ENCODE measurements around the gene GMPR2.

The GMPR2 gene

DNA sequence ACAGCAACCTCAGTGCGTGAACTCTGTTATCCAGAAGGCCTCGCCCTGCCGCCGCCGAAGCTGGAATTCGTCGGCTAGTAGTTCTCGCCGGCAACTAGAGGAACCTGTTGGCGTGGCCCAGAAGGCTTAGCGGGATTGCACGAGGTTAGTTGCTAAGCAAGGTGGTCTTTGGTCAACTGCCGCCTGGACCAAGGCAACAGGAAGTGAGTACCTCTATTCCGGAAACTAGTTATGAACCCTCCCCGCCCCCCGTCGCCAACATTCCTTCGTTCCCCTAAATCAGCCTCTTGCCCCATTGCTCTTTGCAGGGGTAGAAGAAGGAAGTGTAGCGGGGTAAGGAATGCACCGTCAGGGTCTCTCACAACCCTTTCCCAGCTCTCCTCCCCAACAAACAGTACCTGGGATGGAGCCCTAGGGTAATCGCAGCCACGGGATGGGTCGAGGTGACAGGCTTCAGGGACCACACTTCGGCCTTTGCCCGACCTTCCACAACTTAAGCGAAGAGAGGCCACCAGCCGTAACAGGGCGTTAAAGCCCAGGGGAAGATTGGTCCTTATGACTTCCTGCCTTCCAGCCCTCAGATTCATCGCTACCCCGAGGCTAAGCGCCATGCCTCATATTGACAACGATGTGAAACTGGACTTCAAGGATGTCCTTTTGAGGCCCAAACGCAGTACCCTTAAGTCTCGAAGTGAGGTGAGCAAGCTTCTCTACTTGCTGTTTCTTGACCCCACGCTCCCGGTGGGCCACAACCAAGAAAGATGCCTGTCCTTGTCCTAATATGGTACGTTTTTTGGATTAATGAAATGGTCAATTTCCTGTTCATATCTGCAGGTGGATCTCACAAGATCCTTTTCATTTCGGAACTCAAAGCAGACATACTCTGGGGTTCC, at the start of gene GMPR2:
Gene GMPR2 (plus strand): TSS at position 285 of the 893 bp plus-strand sequence. CDS start 325 bp downstream, at position 610.
- DNase-seq (ENCODE audit: low spot score) = peak; percentile 54

GRCh38 chr14:24183014-24183481, 49.7 kb upstream of the GMPR2 start:
- no peak for DNase-seq (ENCODE audit: low spot score)

DNA sequence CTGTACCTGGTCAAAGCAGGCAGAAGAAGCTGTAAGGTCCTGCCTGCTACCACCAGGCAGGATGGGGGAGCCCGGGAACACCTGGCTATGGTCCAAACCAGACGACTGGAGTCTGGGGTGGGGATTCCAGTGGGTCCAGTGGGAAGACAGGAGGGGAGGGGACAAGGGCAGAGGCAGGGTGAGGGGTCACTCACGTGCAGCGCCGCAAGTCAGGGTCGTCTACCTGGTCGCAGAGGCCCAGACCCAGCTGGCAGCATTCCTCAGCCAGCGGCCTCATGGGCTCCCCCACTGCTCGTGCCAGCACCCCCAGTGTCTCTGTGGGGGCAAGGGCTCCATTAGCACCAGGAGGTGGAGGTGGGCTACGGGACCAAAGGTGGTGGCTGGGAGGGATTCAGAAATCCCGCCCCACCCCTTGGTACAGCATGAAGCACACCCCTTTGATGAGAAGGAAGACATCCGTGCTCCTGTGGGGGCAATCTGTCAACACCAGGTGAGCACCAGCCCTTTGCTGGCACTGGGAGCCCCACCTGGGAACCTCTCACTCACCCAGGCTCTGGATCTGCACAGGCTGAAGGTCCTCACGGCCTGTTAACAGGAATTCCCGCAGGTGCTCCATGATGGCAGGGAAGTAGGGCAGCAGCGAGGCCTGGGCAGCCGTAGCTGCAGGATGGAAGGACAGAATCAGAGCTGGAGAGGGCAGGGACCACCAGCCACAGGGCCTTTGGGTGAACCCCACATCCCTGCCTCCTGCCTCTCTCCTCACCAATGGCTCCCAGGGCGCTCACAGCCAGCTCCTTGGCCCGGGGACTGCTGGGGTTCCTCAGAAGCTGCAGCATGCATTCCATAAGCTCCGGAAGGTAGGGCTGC, 48.4 kb upstream of the GMPR2 start:
- DNase-seq (ENCODE audit: low spot score) = no peak

- DNase-seq (ENCODE audit: low spot score) = no peak
Measured at GRCh38 chr14:24185026-24185425, 47.7 kb upstream of the GMPR2 start.

DNA sequence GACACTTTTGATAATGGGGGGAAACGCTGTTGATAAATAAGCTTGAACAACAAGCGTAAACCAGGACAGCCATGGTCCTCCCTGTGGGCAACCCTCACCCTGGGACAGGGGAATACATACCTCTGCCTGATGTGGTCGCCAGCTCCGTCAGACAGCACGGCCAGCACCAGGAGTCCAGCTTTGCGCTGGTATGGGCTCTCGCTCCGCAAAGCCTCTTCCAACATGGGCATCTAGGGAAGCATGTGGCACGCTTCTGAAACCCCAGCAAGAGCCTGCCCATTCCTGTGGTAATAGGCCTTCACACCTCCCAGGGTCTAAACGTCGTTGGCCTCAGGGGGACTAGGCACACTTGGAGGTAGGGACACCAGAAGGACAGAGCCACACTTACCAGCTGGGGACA, 47.0 kb upstream of the GMPR2 start:
- DNase-seq (ENCODE audit: low spot score) = no peak

DNA sequence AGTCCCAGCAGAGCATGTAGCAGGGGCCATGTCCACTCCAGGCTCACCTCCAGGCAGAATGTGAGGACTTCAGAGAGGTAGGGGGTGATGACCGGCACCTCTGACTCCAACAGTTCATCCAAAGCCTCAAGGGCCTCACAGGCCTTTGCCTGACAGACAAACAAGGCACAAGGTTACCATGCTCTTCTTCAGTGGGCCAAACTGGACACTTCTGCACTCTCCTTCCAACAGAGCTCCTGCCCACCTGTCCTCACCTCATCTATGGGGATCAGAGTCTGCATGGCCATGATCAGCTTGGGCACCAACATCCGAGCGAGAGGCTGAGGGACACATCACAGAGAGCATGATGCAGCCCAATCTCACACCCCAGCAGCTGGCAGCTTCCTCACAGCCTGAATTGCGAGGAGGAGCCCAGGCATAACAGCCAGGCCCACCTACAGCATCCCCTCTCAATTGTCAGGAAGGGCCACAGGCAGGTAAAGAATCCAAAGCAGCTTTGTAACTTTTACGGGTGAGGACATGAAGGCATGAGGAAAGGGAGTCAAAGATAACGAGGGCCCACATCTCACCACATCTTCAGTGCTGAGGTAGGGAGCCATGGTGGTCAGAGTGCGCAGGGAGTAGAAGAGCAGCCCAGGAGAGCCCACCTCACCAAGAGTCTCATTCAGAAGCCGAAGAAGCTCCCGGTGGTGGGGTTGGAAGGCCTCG, 45.7 kb upstream of the GMPR2 start:
- no peak for DNase-seq (ENCODE audit: low spot score)

DNA sequence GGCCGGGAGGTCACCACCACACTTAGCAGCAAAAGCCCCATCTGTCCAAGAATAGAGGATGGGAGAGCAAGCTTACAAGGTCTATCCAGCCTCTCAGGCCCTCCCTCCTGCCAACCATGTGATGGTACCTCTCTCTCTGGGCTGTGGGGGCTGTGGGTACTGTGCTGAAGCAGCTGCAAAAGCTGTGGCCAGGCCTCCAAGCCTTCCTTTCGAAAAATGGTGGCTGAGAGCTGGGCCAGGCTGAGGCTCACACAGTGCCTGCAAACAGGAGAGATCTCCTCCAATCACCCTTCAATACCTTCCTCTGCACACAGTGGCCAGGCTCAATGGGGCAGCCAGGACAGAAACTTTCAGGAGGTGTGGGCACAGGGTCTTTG, 45.2 kb upstream of the GMPR2 start:
- no peak for DNase-seq (ENCODE audit: low spot score)

DNA sequence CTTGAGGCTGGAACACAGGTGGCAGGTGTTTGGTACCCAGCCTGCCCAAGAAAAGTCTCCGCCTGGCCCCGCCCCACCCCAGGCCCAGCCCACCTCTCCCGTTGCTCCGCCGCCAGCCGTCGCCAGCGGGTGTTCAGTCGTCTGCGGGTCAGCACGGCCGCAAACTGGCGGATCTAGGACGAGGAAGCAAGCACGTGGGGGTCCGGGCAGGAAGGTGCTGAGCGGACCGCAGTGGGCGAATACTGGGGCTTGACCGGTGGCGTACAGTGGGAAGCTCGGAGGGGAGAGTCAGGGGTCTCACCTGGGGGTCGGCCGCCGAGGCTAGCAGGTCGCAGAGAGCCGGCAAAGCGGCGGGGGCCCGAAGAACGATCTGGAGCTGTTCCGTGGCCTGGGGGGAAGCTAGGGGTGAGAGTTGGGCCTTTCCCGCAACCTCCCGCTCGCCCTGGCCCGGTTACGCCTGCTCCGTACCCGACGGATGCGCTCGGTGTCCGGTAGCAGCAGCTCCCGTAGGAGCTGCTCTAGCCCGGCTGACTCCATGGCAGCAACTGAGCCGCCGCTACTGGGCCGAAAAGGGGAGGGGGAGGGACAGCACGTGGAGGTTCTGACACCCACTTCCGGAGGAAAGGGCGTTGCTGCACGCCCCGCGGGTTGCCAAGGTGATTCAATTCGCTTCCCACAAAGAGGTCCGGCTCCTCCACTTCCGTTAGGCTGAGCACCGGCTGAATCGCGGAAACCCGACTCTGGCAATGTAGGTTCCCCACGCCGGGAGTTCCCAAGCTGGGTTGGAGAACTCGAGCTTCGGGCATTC, 44.3 kb upstream of the GMPR2 start, which contains the start of gene IPO4:
Gene IPO4 (minus strand): TSS at position 566 of the 808 bp plus-strand sequence. CDS start 29 bp downstream, at position 537.
- peak; percentile 99 for DNase-seq (ENCODE audit: low spot score)

DNA sequence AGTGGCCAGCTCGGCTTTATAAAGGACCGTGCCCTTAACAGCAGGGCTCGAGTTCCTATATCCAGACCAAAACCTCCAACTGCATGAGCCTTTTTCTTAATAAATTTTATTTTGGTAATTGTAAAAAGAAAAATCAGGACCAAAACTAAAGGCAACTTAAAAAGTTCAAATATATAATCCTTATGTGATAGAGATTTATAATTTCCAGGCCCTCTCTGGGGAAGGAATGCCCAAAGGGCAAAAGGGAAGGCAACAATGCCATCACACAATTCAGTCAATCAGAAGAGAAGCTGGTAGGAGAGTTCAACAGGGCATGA, 43.7 kb upstream of the GMPR2 start:
- no peak for DNase-seq (ENCODE audit: low spot score)

- DNase-seq (ENCODE audit: low spot score) = no peak
Measured at GRCh38 chr14:24189460-24189859, 43.3 kb upstream of the GMPR2 start.

- no peak for DNase-seq (ENCODE audit: low spot score)
Measured at GRCh38 chr14:24190416-24190815, 42.3 kb upstream of the GMPR2 start.

DNA sequence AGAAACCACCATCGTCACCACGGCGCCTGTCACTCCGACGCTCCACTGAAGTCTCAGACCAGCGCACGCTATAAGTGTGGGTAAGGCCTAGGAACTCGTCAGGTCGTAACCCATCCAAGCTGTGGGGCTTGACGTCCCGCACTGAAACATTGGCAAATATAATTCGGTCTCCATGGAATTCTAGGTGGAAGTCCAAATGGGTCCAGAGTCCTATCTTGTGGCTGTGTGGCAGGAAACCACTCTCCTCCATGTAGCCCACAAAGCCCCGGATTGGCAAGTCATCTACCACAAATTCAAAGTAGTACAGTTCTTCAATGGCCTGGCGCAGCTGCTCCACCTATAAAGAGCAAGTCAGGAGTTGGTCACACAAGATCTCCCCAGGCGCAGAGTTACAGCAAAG, 39.8 kb upstream of the GMPR2 start:
- DNase-seq (ENCODE audit: low spot score) = no peak

- no peak for DNase-seq (ENCODE audit: low spot score)
Measured at GRCh38 chr14:24194186-24194872, 38.4 kb upstream of the GMPR2 start.

DNA sequence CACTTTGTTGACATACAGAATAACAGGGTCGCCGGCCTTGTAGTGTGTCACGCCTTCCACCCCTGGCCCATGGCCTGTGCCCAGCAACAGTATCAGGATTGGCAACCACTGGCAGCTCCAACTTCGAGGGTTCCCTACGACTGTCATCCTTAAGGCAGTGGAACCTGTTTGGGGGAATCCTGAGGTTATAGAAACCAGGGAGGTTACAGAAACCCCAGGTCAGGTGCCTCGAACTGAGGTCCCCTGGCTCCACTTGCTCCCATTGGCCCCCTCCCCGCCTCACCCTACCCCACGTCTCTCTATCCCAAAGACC, 37.9 kb upstream of the GMPR2 start:
- no peak for DNase-seq (ENCODE audit: low spot score)

DNA sequence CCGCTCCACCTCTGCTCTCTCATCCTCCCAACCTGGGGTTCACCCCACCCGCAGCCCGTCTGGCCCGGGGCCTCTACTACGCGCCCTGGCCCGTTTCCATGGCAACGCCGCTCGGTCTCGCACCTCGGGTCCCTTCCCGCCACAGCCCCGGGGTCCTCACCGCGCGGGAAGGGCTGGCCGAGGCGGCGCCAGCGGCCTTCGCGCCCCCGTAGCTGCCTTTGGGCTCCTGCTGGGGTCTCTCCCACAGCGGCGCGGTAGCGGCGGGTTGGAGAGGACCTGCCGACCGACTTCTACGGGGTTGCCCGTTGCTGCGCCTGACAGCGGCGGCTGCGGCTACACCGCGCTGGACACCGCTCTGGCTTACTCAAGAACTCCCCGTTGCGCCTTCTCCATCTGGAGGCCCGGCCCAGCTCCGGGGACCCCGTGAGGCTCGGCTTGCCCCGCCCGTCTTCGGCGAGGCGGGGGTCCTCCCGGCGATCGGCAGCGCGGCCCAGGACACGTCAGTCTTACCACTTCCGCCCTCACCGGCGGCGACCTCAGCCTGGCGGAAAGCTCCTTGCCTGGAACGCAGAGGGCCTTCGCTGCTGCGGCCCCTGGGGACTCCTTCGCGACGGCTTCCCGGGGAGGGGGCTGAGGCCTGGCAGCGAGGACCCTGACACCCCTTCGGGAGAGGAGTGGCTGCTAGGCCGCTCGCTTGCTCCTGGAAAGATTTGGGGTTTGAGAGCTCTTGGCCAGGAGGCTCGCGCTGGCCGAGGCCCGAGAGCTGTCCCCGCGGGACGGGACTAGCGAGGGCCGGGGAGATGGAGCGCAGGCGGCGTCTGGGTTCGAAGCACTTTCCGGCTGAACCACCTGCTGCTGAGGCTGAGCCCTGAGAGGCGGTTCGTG, 37.3 kb upstream of the GMPR2 start, which contains the start of gene TM9SF1:
Gene TM9SF1 (minus strand): TSS at position 256 of the 885 bp plus-strand sequence. CDS start 422 bp downstream, outside the sequence.
- peak; percentile 93 for DNase-seq (ENCODE audit: low spot score)

DNA sequence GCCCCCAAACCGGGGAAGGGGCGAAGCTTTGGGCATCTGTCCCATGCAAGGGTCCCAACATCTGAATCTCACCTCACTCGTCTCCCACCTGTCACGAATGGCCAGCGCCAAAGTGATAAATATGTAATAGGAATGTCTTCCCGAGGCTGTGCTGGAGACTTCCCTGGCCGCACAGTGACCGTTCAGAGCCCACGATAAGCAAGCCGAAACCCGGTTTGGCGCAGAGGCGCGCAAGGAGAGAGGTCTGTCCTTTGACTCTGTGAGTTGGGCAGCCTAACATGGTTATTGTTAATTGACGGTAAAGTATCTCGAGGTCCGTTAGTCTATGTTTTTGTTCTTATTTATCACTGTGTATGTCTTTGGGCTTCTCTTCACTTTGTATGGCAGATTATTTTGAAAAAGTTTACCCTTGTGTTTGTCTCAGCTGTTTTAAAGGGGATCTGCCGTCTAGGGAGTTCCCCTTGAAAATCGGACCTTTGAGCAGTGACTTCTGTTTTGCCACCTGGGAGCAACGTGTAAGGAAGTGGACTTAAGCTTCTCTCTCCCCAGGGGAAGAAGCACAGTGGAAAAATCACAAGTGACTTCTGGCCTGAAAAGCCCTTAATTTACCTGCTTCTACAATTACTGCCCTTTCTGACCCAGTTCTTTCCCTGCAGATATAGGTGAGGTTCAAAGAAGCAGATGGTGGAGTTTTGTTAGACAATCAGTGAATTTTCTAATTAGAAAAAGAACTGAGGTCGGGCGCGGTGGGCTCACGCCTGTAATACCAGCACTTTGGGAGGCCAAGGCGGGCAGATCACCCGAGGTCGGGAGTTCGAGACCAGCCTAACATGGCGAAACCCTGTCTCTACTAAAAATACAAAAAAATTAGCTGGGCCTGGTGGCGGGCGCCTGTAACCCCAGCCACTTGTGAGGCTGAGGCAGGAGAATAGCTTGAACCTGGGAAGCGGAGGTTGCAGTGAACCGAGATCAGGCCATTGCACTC, 36.4 kb upstream of the GMPR2 start:
- peak; percentile 51 for DNase-seq (ENCODE audit: low spot score)

DNA sequence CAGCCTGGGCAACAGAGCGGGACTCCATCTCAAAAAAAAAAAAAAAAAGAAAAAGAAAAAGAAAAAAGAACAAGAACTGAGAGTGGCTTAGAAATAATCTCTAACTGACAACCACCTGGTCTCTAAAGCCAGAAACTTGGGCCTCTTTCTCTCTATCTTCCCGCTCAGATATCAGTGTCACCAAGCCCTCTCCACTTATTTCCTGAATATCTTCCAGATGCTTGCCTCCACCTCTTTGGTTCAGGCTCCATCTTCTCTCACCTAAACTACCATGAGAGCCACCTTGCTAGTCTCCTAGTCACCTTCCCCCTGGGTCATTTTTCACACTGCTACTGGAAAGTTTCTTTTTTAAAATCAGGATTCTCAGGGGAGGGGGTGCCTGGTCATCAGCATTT, 35.7 kb upstream of the GMPR2 start:
- DNase-seq (ENCODE audit: low spot score) = no peak

- DNase-seq (ENCODE audit: low spot score) = no peak
Measured at GRCh38 chr14:24198814-24199524, 33.8 kb upstream of the GMPR2 start.
